HL-60 (cell line): ENCODE measurements around the gene CABP5.

Experiments used
- DNase-seq, 2 experiments: peaks; one replicate each; pipeline ENCODE4 v3.0.0-alpha.2; 2010 to 2020; ENCODE audit warnings: low read depth in 1 of 2, low spot score in 1 of 2
- H3K27ac ChIP-seq: fragments of 250-450 bp; sonication (Bioruptor Pico); replicated peaks from 2 replicates; pipeline ENCODE4 v1.5.1; 2020; ENCODE audit warnings: mild to moderate bottlenecking, moderate library complexity
- H3K27me3 ChIP-seq: fragments of 250-450 bp; sonication (Bioruptor Pico); 2 replicates; pipeline ENCODE4 v1.5.1; 2021; ENCODE audit warnings: mild to moderate bottlenecking, moderate library complexity; ENCODE audit not compliant: insufficient read depth, poor library complexity, severe bottlenecking
- H3K4me3 ChIP-seq: replicated peaks from 2 replicates; pipeline ENCODE4 v1.5.1; 2011; ENCODE audit warnings: mild to moderate bottlenecking, control low read depth, low read length; ENCODE audit not compliant: insufficient read depth
- GABPA ChIP-seq: IDR thresholded peaks from 2 replicates; pipeline ENCODE4 v1.6.1; 2012; ENCODE audit warnings: low read depth
- POLR2AphosphoS5 ChIP-seq: IDR thresholded peaks from 2 replicates; pipeline ENCODE4 v1.6.1; 2012; ENCODE audit warnings: low read depth
- SPI1 ChIP-seq: IDR thresholded peaks from 2 replicates; pipeline ENCODE4 v1.6.1; 2012; ENCODE audit warnings: low read depth, mild to moderate bottlenecking, borderline replicate concordance
- TF ChIP-seq, protein P1 (sequence below): IDR thresholded peaks from 2 replicates; pipeline ENCODE4 v1.6.1; 2012; ENCODE audit warnings: low read depth; ENCODE audit not compliant: insufficient replicate concordance
- TF ChIP-seq, protein P2 (sequence below): IDR thresholded peaks from one replicate; pipeline ENCODE4 v1.5.1; 2011; ENCODE audit warnings: low read length, control low read depth, inconsistent platforms; ENCODE audit not compliant: insufficient read depth

Gene CABP5

DNA sequence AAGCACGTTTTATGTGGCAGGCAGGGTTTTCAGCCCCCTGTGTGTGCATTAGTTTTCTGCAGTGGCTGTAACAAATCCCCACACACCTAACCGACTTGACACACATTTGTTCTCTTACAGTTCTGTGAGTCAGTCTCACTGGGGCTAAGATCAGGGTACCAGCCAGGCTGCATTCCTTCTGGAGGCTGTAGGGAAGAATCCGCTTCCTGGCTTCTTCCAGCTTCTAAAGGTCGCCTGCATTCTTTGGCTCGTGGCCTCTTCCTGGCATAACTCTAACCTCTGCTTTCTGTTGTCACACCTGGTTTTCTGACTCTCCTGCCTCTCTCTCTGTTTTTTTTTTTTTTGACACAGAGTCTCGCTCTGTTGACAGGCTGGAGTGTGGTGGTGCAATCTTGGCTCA lies 43.0 kb downstream of the CABP5 start:
- H3K4me3 ChIP-seq, result no peak overlapping the region
- DNase-seq, result no peak
- no peaks in the 10 kb centered on the region for H3K27me3 ChIP-seq
- H3K27ac ChIP-seq, result no peak overlapping the region
- TF ChIP-seq, protein P1, sequence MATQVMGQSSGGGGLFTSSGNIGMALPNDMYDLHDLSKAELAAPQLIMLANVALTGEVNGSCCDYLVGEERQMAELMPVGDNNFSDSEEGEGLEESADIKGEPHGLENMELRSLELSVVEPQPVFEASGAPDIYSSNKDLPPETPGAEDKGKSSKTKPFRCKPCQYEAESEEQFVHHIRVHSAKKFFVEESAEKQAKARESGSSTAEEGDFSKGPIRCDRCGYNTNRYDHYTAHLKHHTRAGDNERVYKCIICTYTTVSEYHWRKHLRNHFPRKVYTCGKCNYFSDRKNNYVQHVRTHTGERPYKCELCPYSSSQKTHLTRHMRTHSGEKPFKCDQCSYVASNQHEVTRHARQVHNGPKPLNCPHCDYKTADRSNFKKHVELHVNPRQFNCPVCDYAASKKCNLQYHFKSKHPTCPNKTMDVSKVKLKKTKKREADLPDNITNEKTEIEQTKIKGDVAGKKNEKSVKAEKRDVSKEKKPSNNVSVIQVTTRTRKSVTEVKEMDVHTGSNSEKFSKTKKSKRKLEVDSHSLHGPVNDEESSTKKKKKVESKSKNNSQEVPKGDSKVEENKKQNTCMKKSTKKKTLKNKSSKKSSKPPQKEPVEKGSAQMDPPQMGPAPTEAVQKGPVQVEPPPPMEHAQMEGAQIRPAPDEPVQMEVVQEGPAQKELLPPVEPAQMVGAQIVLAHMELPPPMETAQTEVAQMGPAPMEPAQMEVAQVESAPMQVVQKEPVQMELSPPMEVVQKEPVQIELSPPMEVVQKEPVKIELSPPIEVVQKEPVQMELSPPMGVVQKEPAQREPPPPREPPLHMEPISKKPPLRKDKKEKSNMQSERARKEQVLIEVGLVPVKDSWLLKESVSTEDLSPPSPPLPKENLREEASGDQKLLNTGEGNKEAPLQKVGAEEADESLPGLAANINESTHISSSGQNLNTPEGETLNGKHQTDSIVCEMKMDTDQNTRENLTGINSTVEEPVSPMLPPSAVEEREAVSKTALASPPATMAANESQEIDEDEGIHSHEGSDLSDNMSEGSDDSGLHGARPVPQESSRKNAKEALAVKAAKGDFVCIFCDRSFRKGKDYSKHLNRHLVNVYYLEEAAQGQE, result no peak
- no peak for TF ChIP-seq GABPA

DNA sequence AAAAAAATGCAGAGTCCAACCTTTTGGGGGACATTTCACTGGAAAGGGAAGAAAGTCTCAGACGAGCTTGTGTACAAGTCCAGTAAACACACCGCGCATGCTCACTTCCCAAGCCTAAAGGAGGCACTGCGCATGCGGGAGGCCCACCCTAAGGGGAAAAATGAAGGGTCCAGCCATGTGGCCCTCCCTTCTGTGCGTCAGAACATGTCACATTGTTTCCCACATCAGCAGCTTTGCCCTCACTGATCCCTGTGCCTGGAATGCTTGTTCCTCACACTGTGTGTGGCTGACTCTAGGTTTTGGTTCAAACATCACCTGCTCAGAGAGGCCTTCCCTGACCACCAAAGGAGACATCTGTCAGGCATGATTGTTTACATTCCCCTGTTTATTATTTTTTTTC lies 45.1 kb downstream of the CABP5 start:
- TF ChIP-seq, protein P1, result no peak
- TF ChIP-seq GABPA (no peak), SPI1 (no peak), POLR2AphosphoS5 (no peak)
- TF ChIP-seq, protein P2, sequence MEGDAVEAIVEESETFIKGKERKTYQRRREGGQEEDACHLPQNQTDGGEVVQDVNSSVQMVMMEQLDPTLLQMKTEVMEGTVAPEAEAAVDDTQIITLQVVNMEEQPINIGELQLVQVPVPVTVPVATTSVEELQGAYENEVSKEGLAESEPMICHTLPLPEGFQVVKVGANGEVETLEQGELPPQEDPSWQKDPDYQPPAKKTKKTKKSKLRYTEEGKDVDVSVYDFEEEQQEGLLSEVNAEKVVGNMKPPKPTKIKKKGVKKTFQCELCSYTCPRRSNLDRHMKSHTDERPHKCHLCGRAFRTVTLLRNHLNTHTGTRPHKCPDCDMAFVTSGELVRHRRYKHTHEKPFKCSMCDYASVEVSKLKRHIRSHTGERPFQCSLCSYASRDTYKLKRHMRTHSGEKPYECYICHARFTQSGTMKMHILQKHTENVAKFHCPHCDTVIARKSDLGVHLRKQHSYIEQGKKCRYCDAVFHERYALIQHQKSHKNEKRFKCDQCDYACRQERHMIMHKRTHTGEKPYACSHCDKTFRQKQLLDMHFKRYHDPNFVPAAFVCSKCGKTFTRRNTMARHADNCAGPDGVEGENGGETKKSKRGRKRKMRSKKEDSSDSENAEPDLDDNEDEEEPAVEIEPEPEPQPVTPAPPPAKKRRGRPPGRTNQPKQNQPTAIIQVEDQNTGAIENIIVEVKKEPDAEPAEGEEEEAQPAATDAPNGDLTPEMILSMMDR, result no peak
- H3K27me3 ChIP-seq, result no peaks in the 10 kb centered on the region

DNA sequence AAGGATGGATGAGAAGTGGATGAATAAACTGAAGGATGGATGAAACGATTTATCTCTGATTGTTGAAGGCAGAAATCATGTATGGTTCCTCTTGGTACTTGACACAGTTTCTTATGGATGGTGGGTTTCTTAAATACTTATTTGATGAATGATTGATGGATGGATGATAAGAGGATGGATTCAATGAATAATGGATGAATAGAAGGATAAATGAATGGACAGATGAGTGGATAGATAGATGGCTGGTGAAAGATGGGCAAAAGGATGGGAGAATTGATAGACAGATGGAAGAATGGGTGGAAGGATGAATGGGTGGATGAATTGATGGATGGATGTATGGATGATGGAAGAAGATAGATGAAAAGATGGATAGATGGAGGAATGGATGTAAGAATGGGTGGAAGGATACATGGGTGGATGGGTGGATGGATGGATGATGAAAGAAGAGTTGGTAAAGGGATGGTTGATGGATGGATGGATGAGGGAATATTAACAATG lies 47.6 kb downstream of the CABP5 start:
- no peak overlapping the region for H3K27ac ChIP-seq
- H3K4me3 ChIP-seq, result no peak overlapping the region
- no peak for DNase-seq
- TF ChIP-seq, protein P2, result no peak
- TF ChIP-seq GABPA, result no peak
- TF ChIP-seq SPI1, result no peak
- no peaks in the 10 kb centered on the region for H3K27me3 ChIP-seq

More for the DNA sequence above, 45.1 kb downstream of the CABP5 start:
- Histone ChIP-seq H3K4me3 (no peak overlapping the region), H3K27ac (no peak overlapping the region)
- DNase-seq, result no peak

DNA sequence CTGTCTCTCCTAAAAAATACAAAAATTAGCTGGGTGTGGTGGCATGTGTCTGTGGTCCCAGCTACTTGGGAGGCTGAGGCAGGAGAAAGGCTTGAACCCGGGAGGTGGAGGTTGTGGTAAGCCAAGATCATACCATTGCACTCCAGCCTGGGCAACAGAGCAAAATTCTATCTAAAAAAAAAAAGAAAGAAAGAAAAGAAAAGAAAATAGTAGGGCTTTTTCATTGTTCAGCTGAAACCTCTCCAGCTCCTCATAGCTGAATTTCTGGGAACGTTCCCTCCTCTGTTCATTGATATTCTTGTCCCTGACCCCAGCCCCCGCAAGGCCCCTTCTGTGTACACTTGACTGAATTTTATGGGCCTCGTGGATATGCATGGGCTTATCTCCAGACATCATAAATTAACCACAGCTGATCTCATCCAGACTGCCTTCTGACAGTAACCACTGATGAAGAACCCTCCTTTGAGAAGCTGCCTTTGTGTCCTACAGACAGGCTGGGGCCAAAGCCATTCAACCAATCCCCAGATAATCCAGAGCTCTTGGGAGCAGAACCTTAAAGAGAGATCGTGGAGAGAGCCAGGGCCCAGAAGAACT lies 49.6 kb downstream of the CABP5 start, which contains the start of gene ELSPBP1:
Gene ELSPBP1 (plus strand): TSS at position 424 of the 594 bp plus-strand sequence. CDS start 14,036 bp downstream, outside the sequence.
- TF ChIP-seq SPI1, result no peak
- TF ChIP-seq, protein P1, result no peak
- no peak for TF ChIP-seq GABPA
- TF ChIP-seq, protein P2, result no peak
- no peak for TF ChIP-seq POLR2AphosphoS5
- DNase-seq, result no peak
- no peak within 1 kb of the TSS for H3K27ac ChIP-seq
- no peaks in the 10 kb centered on the region for H3K27me3 ChIP-seq
- H3K4me3 ChIP-seq, result no peak within 1 kb of the TSS
